ENCODE results near the gene GRK6.
"Not testable (repeated sequence)": the region's sequence is repeated elsewhere in the genome, so short reads cannot be mapped to it uniquely, and the experiment has no call there.

Gene GRK6

DNA sequence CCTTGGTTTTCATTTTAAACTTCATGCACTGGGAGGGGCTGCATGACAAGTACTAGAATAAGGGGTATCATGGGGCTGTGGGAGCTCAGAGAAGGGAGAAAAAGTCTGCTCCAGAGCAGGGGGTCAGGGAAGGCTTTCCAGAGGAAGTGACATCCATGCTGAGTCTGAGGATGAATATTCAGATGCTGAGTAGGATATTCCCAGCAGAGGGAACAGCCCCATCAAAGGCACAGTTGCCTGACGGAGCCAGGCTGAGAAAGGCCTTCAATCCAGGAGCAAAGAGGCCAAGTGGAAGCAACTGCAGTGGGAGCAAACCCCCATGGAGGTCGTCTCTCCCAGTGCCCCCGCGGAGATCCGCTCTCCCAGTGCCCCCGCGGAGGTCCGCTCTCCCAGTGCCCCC, 30.4 kb upstream of the GRK6 start:
- DNase-seq (ENCODE audit: low read depth, low spot score) = no peak
- H3K4me3 ChIP-seq (ENCODE audit: low read length) = no peak overlapping the region

DNA sequence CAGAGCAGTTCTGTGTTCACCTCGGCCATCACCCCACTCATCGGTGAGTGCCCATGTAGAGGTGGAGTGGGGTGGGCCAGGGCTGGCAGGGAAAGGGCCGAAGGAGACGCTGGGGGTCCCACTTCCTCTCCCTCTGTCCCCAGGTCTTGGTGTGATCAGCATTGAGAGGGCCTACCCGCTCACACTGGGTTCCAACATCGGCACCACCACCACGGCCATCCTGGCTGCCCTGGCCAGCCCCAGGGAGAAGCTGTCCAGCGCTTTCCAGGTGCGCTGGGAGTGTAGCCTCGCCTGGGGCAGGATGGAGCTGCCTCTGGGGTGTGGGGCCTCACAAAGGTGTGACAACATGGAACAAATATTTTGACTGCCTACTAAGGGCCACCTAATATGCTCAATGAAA, 29.7 kb upstream of the GRK6 start:
- H3K4me3 ChIP-seq (ENCODE audit: low read length) = no peak overlapping the region
- no peak for DNase-seq (ENCODE audit: low read depth, low spot score)

DNA sequence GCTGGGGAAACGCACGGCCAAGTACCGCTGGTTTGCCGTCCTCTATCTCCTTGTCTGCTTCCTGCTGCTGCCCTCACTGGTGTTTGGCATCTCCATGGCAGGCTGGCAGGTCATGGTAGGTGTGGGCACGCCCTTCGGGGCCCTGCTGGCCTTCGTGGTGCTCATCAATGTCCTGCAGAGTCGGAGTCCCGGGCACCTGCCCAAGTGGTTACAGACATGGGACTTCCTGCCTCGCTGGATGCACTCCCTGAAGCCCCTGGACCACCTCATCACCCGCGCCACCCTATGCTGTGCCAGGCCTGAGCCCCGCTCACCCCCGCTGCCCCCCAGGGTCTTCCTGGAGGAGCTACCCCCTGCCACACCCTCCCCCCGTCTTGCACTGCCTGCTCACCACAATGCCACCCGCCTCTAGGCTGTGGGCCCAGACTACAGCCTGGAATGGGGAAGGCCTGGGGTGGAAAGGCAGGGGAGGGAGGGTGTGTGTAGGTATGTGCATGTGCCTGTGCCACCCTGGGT, 28.5 kb upstream of the GRK6 start:
- DNase-seq (ENCODE audit: low read depth, low spot score) = no peak
- no peak overlapping the region for H3K4me3 ChIP-seq (ENCODE audit: low read length)

DNA sequence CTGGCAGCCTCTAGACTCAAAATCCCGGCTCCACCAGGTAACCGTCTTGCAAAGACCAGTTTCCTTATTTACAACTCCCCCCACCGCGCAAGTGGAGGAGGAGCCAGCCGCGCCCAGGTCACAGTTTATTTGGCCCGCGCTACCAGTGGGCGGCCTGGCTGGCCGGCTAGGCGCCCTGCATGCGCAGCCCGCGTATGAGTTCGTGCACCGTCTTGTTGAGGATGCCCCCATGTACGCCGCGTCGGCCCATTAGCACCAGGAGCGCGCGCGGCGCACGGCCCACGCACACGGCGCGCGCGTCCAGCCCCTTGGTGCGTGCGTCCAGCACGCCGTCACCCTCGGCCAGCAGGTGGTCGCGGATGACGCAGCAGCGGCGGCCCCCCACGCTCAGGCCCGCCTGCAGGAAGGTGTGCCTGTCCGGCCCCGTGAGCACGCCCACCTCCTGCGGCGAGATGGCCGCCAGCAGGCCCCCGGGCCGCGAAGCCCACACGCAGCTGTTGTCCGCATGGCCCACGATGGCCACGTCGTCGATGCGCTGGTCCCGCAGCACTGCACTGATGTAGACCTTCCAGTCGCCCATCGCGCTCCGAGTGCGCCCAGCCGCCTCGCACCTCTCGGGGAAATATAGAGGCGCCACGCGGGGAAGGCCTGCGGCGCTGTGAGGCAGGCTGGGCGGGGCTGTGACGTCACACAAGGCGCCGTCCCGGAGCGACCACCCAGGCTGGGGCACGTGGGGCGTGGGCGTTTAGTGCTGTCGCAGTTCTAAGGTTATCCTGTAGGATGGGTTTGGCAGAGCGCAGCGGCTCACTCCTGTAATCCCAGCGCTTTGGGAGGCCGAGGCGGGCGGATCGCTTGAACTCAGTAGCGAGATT, 26.2 kb upstream of the GRK6 start, which contains the start of gene PFN3:
Gene PFN3 (minus strand): TSS at position 665 of the 872 bp plus-strand sequence. CDS start 85 bp downstream, at position 580.
- no peak for DNase-seq (ENCODE audit: low read depth, low spot score)
- no peak within 1 kb of the TSS for H3K4me3 ChIP-seq (ENCODE audit: low read length)

DNA sequence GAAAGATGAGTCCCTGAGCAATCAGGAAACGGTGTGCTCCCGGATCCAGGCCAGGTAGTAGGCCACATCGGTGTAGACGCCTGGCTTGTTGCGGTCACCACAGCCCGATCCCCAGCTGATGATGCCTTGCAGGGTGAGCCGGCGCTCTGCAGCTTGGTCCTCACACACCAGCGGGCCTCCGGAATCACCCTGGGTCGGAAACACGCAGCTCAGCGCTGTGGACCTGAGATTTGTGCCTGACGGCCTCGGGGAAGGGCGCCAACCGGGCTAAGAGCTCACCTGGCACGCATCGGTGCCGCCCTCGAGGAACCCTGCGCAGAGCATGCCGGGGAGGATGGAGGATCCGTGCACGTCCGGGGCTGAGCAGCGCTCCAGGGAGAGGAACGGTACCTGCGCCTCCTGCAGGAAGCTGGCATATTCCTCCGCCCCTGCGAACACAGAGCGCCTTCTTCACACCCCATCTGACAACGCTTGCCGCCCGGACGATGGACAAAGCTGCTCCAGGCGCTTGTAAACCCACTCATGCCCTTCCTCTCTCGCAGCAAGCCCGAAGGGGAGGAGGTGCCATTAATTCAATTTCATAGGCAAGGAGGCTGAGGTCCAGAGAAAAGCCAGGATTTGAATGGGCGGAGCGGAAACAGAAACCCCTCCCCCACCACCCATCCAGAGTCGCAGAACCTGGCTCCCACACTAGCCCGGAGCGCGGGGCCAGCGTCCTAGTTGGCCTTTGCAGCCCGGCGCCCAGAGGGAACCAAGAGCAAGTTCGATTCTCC, 24.0 kb upstream of the GRK6 start:
- peak overlapping the region; percentile 57 for H3K4me3 ChIP-seq (ENCODE audit: low read length)
- no peak for DNase-seq (ENCODE audit: low read depth, low spot score)

DNA sequence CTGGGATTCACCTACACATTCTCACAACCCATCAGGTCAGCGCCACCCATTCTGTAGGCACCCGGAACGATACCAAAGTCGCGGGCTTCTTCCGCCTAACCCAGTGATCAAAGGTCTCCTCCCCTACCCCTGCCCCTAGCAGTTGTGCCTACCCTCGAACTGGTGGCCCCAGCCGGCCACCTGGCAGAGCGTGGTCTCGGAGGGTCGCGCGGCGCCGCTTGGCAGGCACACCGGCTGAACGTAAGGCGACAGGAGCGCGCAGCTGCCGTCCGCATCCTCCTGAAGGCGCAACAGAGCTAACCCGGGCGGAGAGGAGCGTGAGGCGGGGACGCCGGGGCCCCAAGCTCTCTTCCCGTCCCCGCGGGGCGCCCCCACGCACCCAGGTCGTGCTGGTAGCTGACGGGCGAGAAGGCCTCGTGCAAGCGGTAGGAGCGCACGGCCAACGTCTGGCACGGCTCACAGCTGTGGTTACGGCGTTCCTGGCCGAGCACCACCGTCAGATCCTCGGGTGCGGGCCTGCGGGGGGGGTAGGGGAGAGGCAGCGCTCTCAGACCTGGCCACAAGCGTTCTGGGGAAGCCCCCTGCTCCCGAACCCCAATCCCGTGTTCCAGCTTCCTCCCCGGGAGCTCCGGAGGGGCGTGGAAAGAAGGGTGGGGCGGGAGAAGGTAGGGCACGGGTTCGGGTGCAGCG, 23.2 kb upstream of the GRK6 start:
- peak overlapping the region; percentile 57 for H3K4me3 ChIP-seq (ENCODE audit: low read length)
- DNase-seq (ENCODE audit: low read depth, low spot score) = no peak

DNA sequence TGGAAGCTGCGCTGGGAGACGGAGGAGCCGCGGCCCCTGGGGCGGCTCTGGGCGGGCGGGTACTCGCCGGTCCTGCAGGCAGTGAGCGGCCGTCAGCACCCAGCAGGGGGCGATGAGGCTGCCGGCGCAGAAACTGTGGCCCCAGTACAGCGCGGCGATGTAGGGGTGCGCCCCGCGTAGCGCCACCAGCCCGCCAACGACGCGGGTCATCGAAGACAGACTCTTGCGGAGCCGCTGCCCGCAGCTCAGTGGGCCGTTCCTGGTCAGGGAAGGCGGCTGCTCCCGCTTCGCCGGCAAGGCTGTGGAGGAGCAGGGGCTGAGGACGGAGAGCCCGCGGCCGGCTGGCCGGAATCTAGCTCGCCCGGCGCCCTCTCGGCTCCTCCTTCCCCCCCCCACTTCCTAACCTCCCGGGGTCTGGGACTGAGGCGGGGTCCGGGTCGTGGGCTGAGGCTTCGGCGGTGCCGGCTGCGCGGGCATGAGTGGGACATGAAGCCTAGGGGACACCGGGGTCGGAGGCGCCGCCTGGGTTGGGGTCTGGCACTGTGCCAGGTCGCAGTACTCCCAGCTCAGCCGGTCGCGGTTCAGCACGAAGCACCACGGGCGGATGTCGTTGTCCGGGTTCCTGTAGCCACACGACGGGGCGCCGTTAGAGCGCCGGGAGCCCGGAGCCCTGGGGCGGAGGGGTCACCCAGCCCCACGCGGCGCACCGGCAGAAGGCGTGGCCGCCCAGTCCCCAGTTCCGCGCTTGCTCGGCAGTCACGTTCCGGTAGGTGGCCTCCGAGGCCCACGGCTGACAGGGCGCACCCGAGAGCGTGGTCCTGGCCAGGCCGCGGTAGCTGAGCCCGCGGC, 22.5 kb upstream of the GRK6 start:
- peak overlapping the region; percentile 57 for H3K4me3 ChIP-seq (ENCODE audit: low read length)
- DNase-seq (ENCODE audit: low read depth, low spot score) = no peak

DNA sequence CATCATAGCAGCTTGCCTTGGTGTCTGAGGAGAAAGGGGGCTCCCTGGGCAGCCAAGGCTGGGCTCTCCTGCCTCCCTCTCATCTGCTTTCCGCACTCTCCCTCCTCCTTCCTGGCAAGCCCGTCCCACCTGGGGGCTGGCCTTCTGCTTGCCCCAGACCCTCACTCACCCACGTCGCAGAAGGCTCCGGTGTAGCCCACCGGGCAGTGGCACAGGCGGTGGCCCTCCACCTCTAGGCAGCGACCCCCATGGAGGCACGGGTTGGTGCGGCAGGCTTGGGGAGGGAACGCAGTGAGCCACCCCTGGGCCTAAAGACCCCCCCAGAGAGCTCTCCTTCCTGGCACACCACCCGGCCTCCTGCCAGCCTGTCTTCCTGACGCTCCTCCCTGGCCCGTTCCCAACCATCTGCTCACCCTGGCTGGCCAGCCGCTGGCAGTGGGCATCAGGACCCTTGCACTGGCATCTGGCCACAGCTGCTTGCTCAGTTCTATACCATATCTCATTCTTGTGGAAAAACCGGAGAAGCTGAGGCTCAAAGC, 21.8 kb upstream of the GRK6 start:
- H3K4me3 ChIP-seq (ENCODE audit: low read length) = peak overlapping the region; percentile 57
- no peak for DNase-seq (ENCODE audit: low read depth, low spot score)

DNA sequence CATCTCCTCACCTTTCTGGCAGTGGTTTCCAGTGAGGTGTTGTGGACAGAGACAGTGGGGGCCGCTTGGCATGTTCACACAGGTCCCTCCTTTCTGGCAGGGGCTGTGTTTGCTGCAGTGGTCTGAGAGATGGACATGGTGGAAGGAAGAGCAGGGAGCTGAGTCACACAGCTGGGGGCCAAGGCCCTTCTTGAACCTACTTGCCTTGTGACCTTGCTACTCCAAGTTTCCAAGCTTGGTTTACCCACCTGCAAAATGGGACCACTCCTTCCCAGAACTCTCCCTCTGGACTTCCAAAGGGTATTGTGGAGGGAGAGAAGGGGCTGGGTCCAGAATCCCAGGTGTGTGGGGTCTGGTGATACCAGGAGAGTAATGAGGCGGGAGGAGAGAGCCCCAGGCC, 21.2 kb upstream of the GRK6 start:
- no peak overlapping the region for H3K4me3 ChIP-seq (ENCODE audit: low read length)

DNA sequence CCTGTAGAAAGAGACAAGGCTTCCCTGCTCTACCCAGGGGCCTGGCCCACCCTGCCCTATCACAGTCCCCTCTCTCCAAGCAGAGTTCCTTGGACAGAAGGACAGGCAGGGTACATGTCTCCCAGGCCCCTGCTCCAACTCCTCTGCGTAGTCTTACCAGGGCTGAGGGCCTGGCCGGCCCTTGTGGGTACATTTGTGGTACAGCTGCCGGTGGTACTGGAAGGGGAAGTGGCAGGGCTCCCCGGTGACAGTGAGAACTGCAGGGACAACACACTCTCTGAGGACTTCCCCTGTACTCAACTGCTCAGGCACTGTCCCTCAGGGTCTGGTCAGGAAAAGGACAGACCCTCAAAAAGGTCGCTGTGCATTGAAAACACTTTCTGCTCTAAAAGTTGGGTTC, 20.7 kb upstream of the GRK6 start:
- H3K4me3 ChIP-seq (ENCODE audit: low read length) = no peak overlapping the region
- no peak for DNase-seq (ENCODE audit: low read depth, low spot score)

More for the DNA sequence above, 21.2 kb upstream of the GRK6 start:
- no peak for DNase-seq (ENCODE audit: low read depth, low spot score)

DNA sequence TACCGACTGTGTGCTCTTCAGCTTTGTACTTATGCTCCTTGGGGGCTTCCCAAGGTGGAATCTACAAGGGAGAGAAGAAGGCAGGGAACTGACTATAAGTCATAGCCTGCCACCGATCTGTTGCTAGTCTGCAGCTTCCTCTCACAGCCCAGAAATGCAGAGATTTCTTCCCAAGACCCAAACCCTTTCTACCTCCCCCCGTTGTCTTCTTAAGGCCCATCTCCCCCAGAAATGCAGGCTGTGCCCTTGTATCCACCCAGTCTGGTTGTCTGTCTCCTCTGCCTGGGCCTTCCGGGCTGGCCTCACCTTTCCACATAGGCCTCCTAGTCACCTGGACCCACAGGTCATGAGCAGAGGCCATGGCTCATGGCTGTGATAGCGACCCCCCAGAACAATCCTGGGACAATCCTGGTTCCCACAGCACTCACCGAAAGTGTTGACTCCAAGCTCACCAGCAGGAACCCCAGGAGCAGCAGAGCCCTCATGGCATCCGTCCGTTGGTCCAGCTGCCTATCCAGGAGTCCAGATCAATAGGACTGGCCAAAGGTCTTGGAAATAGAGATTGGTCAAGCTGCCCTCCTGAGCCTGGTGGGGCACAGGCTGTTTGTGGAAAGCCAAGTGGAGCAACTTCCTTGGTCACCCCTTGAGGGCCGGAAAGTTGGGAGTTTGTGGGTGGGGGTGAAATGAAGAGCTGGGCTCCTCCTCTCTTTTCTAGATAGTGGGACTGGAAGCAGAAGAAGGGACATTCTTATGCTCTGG, 17.3 kb upstream of the GRK6 start, which contains the start of gene F12:
Gene F12 (minus strand): TSS at position 522 of the 759 bp plus-strand sequence. CDS start 37 bp downstream, at position 485.
- no peak for DNase-seq (ENCODE audit: low read depth, low spot score)

DNA sequence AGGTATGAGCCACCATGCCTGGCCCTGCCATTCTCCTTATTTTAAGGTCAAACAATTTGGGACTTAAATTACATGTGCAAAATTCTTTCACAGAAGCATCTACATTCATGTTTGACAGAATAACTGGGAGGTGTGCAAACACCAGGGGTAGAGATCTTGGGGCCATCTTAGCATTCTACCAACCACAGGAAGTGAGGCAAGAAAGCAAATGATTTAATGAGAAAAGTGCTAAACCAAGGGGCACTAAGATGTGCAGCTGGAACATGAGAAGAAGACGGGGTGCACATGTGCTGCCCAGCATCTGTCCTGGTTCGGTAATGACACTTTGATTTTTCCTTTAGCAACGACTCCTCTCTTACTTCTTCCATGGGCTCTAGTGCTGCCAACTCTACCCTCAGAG, 15.9 kb upstream of the GRK6 start:
- DNase-seq (ENCODE audit: low read depth, low spot score) = no peak
- H3K4me3 ChIP-seq (ENCODE audit: low read length) = no peak overlapping the region

More for the DNA sequence above, 17.3 kb upstream of the GRK6 start, which contains the start of gene F12:
- no peak within 1 kb of the TSS for H3K4me3 ChIP-seq (ENCODE audit: low read length)

DNA sequence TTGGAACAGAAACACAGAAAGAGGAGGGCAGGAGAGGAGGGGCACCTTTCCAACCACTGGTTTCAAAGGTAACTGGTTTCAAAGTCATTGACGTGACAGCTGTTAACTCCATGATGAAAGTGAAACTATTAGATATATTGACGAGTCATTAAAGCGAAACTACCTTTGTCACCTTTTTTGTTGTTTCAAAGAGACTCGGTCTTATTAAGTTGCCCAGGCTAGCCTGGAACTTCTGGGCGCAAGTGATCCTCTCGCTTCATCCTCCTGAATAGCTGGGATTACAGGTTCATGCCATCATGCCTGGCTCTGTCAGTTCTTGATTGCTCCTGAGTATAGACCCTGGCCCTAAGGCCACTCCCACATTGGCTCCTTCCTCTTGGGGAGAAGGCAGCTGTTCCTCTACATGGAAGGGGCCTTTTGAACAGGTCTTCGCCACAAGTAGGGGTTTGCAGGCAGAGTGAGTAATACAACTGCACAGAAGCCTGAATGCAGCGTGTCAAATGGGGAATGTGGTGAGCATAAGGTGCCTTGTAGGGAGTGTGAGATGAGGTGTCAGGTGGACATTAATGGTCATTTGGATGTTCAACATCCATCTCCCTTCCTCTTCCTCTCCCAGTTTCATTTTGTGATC, 13.8 kb upstream of the GRK6 start:
- DNase-seq (ENCODE audit: low read depth, low spot score) = no peak
- H3K4me3 ChIP-seq (ENCODE audit: low read length) = no peak overlapping the region

DNA sequence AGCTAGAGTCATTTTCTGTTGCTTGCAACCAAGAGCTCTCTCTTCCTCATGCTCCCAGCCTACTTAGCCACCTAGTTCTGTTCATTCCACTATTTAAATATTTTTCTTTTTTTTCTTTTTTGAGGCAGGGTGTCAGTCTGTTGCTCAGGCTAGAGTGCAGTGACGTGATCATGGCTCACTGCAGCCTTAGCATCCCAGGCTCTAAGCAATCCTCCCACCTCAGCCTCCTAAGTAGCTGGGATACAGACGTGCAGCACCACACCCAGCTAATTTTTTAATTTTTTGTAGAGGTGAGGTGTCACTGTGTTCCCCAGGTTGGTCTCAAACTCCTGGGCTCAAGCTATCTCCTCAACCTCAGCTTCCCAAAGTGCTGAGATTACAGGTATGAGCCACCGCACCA, 12.0 kb upstream of the GRK6 start:
- no peak overlapping the region for H3K4me3 ChIP-seq (ENCODE audit: low read length)
- DNase-seq (ENCODE audit: low read depth, low spot score) = no peak

DNA sequence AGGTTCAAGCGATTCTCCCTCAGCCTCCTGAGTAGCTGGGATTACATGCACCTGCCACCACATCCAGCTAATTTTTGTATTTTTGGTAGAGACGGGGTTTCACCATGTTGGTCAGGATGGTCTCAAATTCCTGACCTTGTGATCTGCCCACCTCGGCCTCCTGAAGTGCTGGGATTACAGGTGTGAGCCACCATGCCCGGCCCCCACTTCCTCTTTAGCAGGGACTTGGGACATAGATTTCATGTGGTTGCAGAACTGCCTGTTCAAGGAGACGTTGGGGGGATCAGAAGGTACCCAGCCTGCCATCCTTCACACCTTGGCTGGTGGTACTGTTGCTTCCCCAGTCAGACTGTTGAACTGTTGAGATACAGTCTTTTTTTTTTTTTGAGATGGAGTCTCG, 9.4 kb upstream of the GRK6 start:
- DNase-seq (ENCODE audit: low read depth, low spot score) = not testable (repeated sequence)

DNA sequence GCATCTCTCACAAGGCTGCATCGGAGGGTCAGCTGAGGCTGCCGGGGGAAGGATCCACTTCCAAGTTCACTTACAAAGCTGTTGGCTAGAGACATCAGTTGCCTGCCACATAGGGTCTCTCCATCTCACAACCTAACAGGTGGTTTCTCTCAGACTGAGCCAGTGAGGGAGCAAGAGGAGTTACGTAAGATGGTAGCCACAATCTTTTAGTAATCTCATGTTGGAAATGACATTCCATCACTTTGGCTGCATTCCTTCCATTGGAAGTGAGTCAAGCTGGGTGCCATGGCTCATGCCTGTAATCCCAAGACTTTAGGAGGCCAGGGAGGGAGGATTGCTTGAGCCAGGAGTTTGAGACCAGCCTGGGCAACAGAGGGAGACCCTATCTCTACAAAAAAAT, 7.4 kb upstream of the GRK6 start:
- no peak for DNase-seq (ENCODE audit: low read depth, low spot score)
- no peak overlapping the region for H3K4me3 ChIP-seq (ENCODE audit: low read length)

More for the DNA sequence above, 9.4 kb upstream of the GRK6 start:
- H3K4me3 ChIP-seq (ENCODE audit: low read length) = not testable (repeated sequence)

DNA sequence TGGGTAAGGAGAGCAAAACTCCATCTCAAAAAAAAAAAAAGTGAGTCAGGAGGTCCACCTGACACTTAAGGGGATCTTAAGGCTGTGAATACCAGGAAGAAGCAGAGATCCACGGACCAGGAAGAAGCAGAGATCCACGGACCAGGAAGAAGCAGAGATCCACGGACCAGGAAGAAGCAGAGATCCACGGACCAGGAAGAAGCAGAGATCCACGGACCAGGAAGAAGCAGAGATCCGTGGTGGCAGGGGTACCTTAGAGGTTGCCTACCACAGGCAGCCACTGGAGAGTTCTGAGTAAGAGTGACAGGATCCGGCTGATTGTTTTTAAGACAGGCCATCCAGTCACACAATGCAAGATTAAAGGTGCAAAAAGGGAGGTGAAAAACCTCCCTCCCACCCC, 6.0 kb upstream of the GRK6 start:
- DNase-seq (ENCODE audit: low read depth, low spot score); H3K4me3 ChIP-seq (ENCODE audit: low read length): not testable (repeated sequence)
